GM19193 (cell line): Measurements from ENCODE around the gene TMEM219.

ENCODE experiments used
- POLR2A ChIP-seq: IDR thresholded peaks from 4 replicates; pipeline ENCODE4 v1.6.1; 2011; ENCODE audit not compliant: insufficient read depth, insufficient read length; ENCODE audit errors: extremely low read depth

The TMEM219 gene

GRCh38 chr16:29940656-29941055 is 21.2 kb upstream of the TMEM219 start:
- TF ChIP-seq POLR2A, result no peak

GRCh38 chr16:29943846-29944799 is 17.8 kb upstream of the TMEM219 start:
- TF ChIP-seq POLR2A, result no peak

- TF ChIP-seq POLR2A, result no peak
Observed at GRCh38 chr16:29947897-29948296, 14.0 kb upstream of the TMEM219 start.

GRCh38 chr16:29950806-29951461 is 10.9 kb upstream of the TMEM219 start:
- TF ChIP-seq POLR2A, result no peak

GRCh38 chr16:29951625-29952365 is 10.1 kb upstream of the TMEM219 start:
- TF ChIP-seq POLR2A, result no peak

GRCh38 chr16:29958756-29959155 is 3.1 kb upstream of the TMEM219 start:
- TF ChIP-seq POLR2A, result no peak

GRCh38 chr16:29959293-29959692 is 2.6 kb upstream of the TMEM219 start:
- TF ChIP-seq POLR2A, result no peak

GRCh38 chr16:29961127-29961478 is 776 bp upstream of the TMEM219 start:
- TF ChIP-seq POLR2A, result no peak

- TF ChIP-seq POLR2A, result no peak
Observed at GRCh38 chr16:29962344-29962994, 590 bp downstream of the TMEM219 start.

GRCh38 chr16:29963021-29963743 is 1.3 kb downstream of the TMEM219 start:
- TF ChIP-seq POLR2A, result no peak

- TF ChIP-seq POLR2A, result no peak
Observed at GRCh38 chr16:29968205-29968604, 6.3 kb downstream of the TMEM219 start.

- no peak for TF ChIP-seq POLR2A
Observed at GRCh38 chr16:29971304-29971703, 9.4 kb downstream of the TMEM219 start.

GRCh38 chr16:29972500-29972899 is 10.6 kb downstream of the TMEM219 start:
- no peak for TF ChIP-seq POLR2A

GRCh38 chr16:29972992-29973383 is 11.1 kb downstream of the TMEM219 start:
- no peak for TF ChIP-seq POLR2A
